ENCODE data around the gene AP5Z1.

- TF ChIP-seq POLR2AphosphoS5 (IDR thresholded peaks at IDR 0.05; ENCODE audit: low read depth) (no peak), CTCF (IDR thresholded peaks at IDR 0.05; ENCODE audit: insufficient read depth, low read length) (no peak)
These were observed 61.8 kb downstream of the AP5Z1 start for GRCh38 chr7:4837041-4837802.
